OCI-LY3 (cell line): ENCODE results near the gene SFPQ.
A peak's percentile ranks its signal among the peaks of the same experiment; 100 is the strongest.

Source experiments
- H2AFZ ChIP-seq: fragments of 200-600, 300-600 bp; shearing (Covaris generic); 2 replicates; pipeline ENCODE4 v1.6.0; 2014; ENCODE audit warnings: antibody characterized with exemption, low read depth, low read length
- H3K27ac ChIP-seq: fragments of 200-600, 300-600 bp; sonication (generic); 2 replicates; pipeline ENCODE4 v1.5.1; 2014; ENCODE audit warnings: mild to moderate bottlenecking, low read length, moderate library complexity, mixed read lengths
- H3K27me3 ChIP-seq: fragments of 200-600, 300-600 bp; sonication (generic); 2 replicates; pipeline ENCODE4 v1.6.1; 2014; ENCODE audit warnings: low read depth, low read length, mixed read lengths
- H3K36me3 ChIP-seq: fragments of 200-600, 300-600 bp; sonication (generic); replicated peaks from 2 replicates; pipeline ENCODE3; 2014; ENCODE audit warnings: low read depth, low read length, mixed read lengths
- H3K4me1 ChIP-seq: fragments of 300-600, 200-600 bp; sonication (generic); 2 replicates; pipeline ENCODE4 v1.6.1; 2014; ENCODE audit warnings: low read length, mixed read lengths
- H3K4me2 ChIP-seq: fragments of 200-600, 300-600 bp; sonication (generic); 2 replicates; pipeline ENCODE4 v1.6.1; 2014; ENCODE audit warnings: low read length, mixed read lengths
- H3K4me3 ChIP-seq: fragments of 300-600, 200-600 bp; sonication (generic); 2 replicates; pipeline ENCODE4 v1.5.1; 2014; ENCODE audit warnings: antibody characterized with exemption, mild to moderate bottlenecking, low read length, moderate library complexity
- H3K79me2 ChIP-seq: fragments of 300-600, 200-600 bp; shearing (Covaris generic); 2 replicates; pipeline ENCODE4 v1.6.1; 2014; ENCODE audit warnings: mild to moderate bottlenecking, low read length, mixed read lengths
- H3K9ac ChIP-seq: fragments of 300-600, 200-600 bp; shearing (Covaris generic); 2 replicates; pipeline ENCODE4 v1.6.0; 2014; ENCODE audit warnings: mild to moderate bottlenecking, low read length, moderate library complexity
- H3K9me3 ChIP-seq: fragments of 200-600, 300-600 bp; shearing (Covaris generic); 2 replicates; pipeline ENCODE4 v1.6.1; 2014; ENCODE audit warnings: low read length, mixed read lengths; ENCODE audit not compliant: insufficient read depth
- H4K20me1 ChIP-seq: fragments of 200-600, 300-600 bp; sonication (generic); 2 replicates; pipeline ENCODE4 v1.6.1; 2016; ENCODE audit warnings: low read length, mixed read lengths; ENCODE audit not compliant: insufficient read depth
- CTCF ChIP-seq: fragments of 200-600, 300-600 bp; sonication (generic); IDR thresholded peaks from 2 replicates; pipeline ENCODE4 v1.5.1; 2014; ENCODE audit warnings: antibody characterized with exemption, low read length, low read depth
- EZH2phosphoT487 ChIP-seq: fragments of 200-600 bp; shearing (Covaris generic); IDR thresholded peaks from 2 replicates; pipeline ENCODE4 v1.6.1; 2018; ENCODE audit warnings: antibody characterized with exemption, mixed run types, low read depth

The SFPQ gene

DNA sequence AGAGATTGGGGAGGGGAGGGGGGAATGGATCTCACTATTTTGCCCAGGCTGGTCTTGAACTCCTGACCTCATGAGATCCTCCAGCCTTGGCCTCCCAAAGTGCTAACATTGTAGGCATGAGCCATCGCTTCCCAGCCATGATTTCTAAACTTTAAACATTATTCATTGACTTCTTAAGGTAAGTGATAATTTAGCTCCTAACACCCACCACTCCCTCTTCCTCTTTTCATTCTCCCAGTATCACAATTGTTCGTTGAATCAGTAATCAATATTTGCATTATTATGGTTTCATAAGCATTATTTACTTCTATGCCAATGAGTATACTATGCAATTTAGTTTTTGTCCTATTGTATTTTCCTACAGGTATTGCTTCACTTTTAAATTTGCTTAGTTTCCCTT lies 33.6 kb upstream of the SFPQ start:
- Histone ChIP-seq H3K4me2 (no peak overlapping the region), H2AFZ (no peak overlapping the region), H3K4me3 (no peak overlapping the region), H3K79me2 (no peaks in the 10 kb centered on the region), H4K20me1 (no peaks in the 10 kb centered on the region), H3K9ac (no peak overlapping the region), H3K27me3 (no peaks in the 10 kb centered on the region), H3K27ac (no peak overlapping the region), H3K36me3 (no peaks in the 10 kb centered on the region), H3K4me1 (no peaks in the 10 kb centered on the region), H3K9me3 (no peaks in the 10 kb centered on the region)
- TF ChIP-seq CTCF (no peak), EZH2phosphoT487 (no peak)

- Histone ChIP-seq H3K9ac (no peak overlapping the region), H3K4me3 (no peak overlapping the region), H3K4me2 (no peak overlapping the region), H4K20me1 (no peaks in the 10 kb centered on the region), H2AFZ (no peak overlapping the region), H3K27ac (no peak overlapping the region), H3K36me3 (no peaks in the 10 kb centered on the region), H3K27me3 (no peaks in the 10 kb centered on the region), H3K79me2 (no peaks in the 10 kb centered on the region), H3K9me3 (no peaks in the 10 kb centered on the region), H3K4me1 (no peaks in the 10 kb centered on the region)
- TF ChIP-seq EZH2phosphoT487 = no peak
- no peak for TF ChIP-seq CTCF
These were observed 30.2 kb upstream of the SFPQ start for GRCh38 chr1:35223084-35223630.

- H4K20me1 ChIP-seq = no peaks in the 10 kb centered on the region
- H3K9ac ChIP-seq = no peak overlapping the region
- no peaks in the 10 kb centered on the region for H3K79me2 ChIP-seq
- no peak overlapping the region for H3K27ac ChIP-seq
- no peak overlapping the region for H3K4me3 ChIP-seq
- no peak overlapping the region for H2AFZ ChIP-seq
- H3K4me2 ChIP-seq = no peak overlapping the region
- H3K9me3 ChIP-seq = no peaks in the 10 kb centered on the region
- H3K4me1 ChIP-seq = no peaks in the 10 kb centered on the region
- no peaks in the 10 kb centered on the region for H3K27me3 ChIP-seq
- TF ChIP-seq EZH2phosphoT487 = no peak
- no peak for TF ChIP-seq CTCF
- no peaks in the 10 kb centered on the region for H3K36me3 ChIP-seq
These were observed 29.6 kb upstream of the SFPQ start for GRCh38 chr1:35222322-35223083.

DNA sequence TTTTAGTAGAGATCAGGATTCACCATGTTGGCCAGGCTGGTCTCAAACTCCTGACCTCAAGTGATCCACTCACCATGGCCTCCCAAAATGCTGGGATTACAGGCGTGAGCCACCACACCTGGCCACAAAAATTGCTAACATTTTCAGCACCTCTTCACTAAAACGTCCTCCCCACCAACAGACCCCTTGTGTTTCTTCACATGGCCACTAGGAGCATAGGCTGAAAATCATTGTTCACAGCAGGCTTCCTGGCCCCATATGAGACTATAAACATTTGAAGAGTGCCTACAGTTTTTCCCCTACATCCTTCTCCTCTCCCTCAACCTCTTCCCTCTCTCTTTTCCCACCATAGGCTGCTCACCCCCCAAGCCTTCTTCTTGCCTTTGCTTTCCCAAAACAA lies 28.0 kb upstream of the SFPQ start:
- Histone ChIP-seq H3K36me3 (no peaks in the 10 kb centered on the region), H3K27ac (no peak overlapping the region), H3K9ac (no peak overlapping the region), H3K79me2 (no peaks in the 10 kb centered on the region), H3K4me3 (no peak overlapping the region), H3K4me1 (no peaks in the 10 kb centered on the region), H2AFZ (peak overlapping the region; percentile 54; the same call in 1 of the 2 replicates), H3K27me3 (no peaks in the 10 kb centered on the region), H3K4me2 (no peak overlapping the region), H3K9me3 (no peaks in the 10 kb centered on the region), H4K20me1 (no peaks in the 10 kb centered on the region)
- TF ChIP-seq EZH2phosphoT487 = no peak
- TF ChIP-seq CTCF = peak; percentile 22; the same call in 1 of the 2 replicates
